ENCODE data around the gene DIAPH3.

DIAPH3 gene

DNA sequence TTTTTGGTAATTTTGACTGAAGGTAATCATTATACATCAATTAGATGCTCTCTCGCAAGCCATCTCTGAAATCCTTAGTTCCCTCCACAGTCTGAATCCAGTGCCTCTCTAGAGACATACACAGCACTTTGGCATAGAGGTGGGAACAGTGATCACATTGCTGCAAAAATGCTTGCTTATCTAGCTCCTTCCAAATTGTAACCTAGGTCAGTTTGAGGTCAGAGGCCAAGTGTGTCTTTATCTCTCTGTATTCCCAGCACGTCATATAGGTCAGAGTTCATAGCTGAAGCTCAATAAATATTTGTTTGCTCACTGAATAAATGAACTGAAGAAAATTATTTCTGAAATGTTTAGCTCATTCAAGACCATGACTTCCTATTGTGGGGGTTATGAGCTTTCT lies 462.5 kb downstream of the DIAPH3 start:
- no peak for DNase-seq

DNA sequence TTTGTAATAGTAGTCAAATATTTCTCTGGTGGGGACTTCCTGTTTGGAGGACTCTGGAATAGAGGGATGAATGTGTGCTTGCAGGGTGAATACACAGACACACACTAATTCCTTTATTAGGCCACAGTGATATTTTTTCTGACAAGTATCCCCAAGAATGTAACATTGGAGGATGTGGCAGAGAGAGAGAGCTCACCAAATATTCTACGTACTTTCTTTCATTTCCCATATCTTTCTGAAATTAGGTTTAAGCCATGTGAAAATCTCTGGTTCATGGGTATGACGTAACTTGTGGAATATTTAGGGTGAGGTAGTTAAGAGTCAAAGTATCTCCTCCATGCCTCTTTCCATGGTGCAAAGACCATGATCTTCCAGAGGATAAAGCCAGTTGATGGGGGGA lies 463.4 kb downstream of the DIAPH3 start:
- DNase-seq: no peak

DNA sequence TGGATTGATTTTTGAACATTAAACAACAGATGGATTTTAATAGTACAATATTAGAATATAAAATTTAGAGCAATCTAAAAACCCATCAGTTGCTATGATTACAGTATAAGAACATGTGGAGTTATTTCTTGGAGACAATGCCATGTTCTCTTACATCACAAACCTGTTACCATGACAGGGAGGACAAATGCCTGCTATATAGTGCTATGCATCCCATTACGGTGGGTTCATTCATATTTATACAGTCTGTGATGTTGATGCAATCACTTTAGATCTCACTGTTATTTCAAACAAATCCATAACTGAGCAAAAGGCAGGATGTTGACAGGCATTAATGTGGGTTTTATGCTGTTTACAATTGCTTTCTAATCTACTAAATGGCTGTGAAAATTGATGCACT lies 467.5 kb downstream of the DIAPH3 start:
- DNase-seq: no peak

DNA sequence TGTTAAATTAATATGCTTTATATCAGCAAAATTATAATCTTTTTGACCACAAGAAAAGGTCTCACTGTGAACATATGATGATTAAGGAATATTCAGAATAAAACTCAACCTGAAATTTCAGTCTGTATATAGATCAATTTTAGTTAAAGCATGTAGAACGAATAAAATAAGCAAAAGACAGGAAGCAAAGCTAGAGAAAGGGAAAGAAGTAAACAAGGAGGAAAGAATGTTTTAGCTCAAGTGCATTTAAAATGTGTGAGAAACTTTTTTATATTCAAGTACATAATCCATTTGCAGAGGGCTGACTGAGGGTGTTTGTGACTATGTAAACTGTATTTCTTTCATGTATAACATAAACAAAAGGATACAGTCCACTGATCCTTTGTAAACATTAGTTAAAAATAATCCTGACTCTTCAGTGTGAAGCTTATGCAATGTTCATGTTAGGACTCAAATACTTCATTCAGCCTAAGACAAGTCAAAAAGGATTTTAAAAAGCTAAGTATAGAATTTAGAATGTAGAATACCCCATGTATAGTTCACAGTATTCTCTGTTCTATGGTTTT lies 472.1 kb downstream of the DIAPH3 start:
- DNase-seq: no peak

DNA sequence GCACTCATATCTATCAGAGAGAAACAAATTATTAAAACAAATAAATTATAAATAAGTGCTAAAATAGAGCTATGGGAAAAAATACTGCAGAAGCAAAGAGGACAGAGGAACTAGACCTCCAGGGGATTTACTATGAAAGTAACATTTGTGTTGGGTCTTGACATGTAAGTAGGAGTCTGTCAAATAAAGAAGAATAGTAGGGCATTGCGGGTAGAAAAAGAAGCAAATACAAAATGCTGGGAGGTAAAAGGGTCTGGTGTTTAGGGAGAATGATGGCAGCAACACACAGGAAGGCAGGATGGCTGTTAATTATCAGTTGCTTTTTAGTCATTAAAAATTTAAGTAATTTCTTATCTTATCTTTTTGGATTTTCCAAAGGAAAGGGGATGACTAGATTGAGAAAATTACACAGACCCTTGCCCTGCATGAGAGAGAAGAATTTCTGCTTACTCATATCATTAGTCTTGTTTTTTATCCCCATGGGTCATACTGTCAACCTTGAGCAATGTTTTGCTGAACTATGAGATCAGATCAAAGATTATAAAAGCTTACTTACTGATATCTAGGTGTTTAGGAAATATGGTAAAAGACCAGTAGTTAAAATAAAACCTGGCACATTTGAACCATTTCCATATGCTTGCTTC lies 472.7 kb downstream of the DIAPH3 start:
- DNase-seq: no peak

DNA sequence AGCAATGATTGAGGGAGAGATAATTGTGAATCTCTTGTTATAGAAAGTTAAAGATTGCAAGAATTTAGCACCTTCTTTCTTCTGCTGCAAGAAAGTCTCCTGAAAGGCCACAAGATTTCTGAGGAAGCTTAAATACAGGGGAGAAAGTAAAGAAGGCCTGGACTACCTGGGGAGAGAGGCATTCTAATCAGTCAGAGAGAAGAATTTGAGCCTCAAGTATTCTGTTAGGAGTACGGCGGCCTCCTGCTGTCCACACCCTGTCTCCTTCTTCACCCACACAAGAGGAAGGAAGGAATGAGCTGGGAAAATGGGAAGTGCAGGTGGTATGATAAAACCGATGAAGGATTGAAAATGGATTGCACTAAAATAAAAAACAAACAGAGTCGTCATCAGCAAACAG lies 474.7 kb downstream of the DIAPH3 start:
- DNase-seq: no peak

DNA sequence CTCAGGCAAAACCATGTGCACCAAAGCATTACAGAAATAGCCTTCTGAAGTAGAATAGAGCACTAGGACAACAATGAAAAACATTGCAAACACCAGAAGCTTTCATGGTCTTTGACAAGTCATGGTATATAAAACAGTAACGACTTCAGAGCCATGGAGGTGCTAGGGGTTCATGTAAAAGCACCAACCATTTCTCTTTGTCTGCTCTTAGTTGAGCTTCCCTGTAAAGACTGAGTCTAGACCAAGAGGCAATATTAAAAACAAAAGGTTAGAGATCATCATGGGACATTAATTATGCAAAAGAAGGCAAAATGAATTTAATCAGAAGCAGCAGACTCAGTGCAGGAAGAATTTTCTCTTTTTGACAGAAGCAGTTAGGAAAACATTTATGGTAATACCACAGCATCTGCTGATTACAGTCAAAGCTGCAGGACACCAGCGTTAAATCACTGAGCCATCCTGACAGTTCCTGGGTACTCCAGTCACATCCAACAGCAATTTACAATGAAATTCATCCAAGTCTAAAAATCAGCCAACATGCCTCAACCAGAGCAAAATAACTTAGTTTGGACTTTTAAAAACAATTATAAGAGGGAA lies 476.8 kb downstream of the DIAPH3 start:
- DNase-seq: no peak

DNA sequence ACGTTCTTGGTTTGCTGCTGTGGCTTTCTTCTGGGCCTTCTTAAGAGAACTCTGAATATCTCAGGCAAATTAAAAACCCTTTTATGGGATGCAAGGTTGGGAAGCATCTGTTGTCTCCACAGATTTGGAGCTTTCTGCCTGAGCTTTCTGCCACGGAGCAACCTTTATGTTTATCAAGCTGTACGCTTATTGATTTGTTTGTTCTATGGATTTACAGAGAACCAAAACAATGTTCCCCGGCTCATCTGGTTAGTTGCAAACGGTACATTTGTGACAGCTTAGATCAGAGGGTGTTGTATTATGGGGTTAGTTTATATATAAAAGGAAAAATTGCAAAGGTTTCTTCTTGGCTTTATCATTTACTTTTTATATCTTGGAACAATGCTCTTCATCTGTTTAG lies 479.6 kb downstream of the DIAPH3 start:
- DNase-seq: no peak

DNA sequence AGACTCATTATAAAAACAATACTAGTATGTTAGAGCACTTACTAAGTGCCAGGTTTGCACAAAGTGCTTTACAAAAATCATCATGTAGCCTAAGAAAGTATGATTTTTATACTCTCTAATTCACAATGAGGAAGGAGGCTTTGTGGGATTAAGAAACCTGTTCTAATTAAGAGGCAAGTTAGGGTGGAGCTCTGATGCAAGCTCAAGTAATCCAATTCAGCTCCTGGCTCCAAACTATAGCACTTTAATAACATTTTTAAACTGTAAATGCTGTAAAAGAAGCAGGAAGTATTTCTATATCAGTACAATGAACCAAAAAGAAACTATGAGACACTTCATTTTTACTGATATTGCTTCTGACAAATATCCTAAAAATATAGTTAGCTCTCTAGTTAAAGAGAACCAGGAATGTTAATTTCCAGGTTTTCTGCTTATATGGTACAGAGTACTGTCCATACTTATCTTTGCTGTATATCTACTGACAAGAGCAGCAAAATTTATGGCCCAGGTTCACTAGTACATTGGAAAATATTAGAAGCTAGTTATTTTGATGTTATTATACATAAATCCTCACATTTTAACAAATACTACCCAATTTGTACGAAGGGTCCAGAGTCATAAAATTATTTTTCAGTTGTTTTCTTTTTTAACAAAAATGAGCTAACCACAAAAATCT lies 482.0 kb downstream of the DIAPH3 start:
- no peak for DNase-seq

DNA sequence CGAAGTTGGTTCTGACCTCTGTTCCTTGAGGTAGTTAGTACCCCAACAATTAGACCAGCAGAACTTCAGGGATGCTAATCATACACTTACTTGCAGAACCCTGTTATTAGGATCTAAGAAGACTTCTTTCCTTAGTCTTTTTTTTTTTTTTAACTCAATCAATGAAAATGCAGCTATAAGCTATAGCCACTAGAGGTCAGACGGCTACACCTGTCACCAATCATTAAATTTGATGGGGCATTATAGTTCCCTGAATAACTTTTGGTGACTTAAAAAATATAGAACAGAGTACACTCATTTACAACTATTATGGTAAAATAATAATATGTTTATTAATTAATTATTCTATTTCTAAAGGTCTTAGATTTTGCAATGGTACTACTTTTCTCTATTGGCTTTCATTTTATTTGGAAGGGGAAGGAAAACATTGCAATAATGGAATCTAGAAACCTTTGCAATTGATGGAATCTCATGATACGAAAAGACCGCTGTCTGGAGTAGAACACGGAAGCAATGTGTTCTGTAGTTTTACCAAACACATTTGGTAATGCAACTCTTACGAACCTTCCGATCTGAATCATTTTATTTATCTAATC lies 483.2 kb downstream of the DIAPH3 start:
- DNase-seq: no peak

DNA sequence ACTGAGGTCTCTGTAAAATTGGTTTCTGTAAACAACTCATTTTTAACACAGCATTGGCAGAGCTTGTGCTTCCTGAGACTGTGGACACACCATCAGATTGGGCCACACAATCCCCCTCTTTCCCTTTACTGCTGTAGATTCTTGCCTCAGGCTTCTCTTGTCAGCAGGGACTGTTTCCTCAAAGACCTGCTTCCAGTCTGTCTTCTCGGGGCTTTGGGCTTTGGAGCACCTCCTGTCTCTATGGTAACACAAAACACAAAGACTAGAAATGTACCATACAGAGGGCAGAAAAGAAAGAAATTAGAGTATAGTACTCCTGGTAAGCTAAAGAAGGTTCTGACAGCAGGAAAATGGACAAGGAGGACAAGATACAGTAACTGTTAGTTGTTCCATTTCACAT lies 484.5 kb downstream of the DIAPH3 start:
- no peak for DNase-seq

DNA sequence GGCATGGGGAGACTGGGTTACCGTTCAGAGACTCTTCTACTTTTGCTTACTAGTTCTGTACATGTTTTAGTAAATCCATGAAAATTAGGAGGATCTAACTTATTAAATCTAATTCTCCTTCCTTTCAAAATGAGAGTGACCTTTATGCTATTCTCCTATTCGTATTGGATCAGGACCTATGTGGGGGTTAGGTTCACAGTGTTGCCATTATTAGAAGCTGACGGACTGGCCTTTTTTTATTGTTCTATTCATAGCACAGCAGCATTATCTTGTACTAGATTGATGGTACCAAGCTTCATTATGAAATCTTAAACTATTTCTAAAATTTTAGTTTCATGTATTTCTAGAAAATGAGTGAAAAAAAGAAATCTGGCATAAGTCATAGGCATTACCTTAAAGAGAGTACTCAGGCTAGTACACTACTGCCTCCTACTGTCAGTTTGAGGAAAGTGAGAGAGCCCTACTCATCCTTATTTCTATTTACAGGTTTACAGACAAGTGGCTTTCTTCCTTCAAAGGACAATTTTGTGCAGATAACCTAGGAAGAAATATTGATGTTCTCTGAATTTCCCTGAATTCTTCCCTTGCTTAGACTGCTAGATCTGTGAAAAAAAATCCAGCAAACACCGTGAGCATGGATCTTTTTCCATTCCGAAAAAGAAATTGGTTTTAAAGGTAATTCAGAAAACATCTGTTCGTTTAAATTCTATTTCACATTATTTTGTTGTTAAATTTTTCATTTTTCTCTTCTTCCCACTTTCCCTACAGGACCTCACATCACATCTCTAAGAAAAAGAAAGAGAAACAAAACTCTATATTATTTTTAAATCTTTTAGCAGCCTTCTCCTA lies 485.5 kb downstream of the DIAPH3 start:
- no peak for DNase-seq

DNA sequence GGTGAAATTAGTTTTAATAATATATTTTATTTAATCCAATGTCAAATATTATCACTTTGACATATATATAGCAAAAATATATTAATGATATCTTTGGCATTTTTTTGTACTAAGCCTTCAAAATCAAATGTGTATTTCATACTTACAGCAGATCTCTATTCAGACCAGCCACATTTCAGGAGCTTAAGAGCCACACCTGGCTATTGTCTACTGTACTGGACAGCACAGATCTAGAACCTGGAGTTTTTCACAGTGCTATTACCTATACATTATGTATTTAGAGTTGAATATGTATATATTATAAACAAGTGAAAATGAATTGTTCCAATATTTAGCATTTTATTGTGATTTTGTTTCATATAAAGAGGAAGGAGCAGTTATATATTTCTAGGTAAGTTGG lies 486.3 kb downstream of the DIAPH3 start:
- DNase-seq: no peak

DNA sequence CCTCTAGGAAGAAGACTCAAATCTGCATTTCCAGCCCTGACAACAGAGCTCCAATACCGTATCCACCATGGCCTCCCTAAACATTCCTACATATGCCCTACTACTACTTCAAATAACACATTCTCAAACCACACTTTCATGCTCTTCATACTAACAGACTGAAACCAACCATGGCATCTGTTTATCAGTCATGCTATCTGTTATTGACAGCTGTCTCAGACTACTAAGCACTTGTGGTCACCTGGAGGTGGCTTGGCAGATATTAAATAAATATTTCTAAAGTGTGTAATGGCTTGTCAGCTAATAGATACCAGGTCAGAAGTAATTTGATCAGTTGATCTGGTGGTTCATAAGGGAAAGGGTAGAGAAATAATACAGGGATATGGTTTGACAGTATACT lies 489.1 kb downstream of the DIAPH3 start:
- no peak for DNase-seq

DNA sequence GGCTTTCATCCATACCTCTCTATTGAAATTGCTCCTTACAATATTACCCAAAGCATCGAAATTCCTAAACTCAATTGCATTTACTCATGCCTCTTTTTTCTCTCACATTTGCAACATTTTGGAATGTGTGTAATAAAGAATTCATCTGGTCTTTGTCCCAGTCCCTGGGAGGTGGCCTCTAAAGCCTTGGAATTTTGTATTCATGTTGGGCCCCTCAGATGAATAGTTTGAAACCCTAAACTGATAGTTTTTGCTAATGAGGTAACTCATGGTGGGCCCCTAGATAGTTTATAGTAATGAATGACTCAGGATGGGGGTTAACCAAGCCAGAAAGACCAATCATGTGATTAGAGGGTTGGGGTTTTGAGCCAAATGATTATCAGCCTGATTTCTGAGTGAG lies 490.4 kb downstream of the DIAPH3 start:
- no peak for DNase-seq

DNA sequence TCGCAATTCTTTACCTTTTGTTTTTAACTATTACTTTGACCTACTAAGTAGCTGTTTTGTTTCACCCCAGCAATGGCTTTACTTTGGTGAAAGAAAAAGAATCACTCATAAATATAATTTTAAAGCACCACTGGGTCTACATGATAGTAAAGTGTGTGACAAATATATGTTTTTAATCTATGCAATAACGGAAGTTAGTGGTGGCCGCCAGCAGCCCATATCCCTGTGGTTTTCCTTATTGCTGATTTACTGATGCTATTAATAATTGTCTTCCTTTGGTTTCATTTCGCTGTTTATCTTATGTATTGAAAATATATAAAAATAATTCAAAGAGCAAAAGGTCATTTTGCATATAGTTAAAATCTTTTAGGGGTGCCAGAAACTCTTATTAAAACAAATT lies 491.3 kb downstream of the DIAPH3 start:
- no peak for DNase-seq

DNA sequence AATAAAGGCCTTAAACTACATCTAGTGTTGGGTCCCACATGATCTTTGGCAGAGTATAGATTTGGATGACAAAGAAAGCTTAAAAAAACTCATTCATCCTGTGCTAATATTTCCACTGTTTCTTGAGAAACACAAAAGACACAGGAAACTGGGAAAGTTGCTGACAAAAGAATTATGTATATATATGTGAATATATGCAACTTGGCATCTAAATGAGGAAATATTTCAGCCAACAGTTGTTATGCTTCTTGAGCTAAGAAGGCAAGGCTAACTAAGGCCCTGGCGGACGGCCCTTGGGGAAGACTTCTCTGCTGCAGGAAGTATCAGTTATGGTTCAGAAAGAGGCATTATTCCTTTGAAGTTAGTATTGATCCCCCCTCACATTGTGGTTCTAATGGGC lies 491.8 kb downstream of the DIAPH3 start:
- DNase-seq: no peak

DNA sequence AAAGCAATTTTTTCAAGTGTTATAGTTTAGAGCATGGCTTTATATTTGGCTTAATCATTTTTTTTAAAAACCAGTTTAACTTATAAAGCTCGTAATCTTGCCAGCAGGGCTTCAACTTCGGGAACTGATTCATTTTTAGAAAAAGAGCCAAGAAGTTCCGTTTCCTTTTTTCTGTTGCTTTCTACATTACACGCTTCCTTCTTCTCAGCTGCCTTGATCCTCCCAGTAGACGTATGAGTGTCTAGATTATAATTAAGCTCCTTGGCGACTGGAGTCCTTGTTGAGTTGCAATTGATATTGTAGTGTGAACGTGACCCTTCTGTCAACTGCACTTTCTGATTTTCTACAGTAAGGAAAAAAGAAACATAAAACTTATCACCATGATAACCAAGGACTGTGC lies 497.2 kb downstream of the DIAPH3 start:
- DNase-seq: no peak

DNA sequence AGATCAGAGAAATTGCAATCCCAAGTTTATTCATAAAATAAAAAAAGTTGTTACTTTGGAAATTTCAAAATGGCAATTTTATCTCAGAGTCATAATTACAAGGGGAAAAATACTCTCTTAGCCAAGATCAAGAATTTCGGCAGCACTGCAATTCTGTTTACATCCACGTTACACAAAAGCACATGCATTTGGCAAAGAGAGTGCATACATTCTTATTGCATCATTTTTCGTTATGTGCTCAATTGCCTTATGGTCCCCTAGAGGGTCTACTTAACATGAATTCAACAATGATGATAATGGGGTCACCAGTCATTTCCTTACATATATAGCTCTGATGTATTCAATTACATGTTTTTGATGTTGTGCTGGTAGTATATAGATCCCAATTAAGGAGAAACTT lies 498.0 kb downstream of the DIAPH3 start:
- peak in 1 of 2 experiments; percentile 45 for DNase-seq

DNA sequence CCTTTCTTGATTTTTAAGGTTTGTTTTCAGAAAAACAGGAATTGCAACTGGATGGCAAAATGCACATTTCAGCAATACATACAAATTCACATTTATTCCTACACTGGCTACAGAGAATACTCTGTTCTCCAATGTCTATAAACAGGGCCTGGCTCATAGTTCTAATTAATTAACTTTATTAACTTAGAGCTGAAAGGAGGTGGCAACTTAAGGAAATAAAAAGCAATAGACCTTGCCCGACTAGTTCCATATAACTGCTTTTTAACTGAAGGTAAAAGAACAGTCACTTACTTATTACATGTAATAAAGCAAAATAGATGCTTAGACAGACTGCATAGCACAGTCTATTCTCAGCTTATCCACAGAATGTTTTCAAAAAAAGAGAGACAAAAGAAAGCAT lies 498.5 kb downstream of the DIAPH3 start:
- DNase-seq: no peak

DNA sequence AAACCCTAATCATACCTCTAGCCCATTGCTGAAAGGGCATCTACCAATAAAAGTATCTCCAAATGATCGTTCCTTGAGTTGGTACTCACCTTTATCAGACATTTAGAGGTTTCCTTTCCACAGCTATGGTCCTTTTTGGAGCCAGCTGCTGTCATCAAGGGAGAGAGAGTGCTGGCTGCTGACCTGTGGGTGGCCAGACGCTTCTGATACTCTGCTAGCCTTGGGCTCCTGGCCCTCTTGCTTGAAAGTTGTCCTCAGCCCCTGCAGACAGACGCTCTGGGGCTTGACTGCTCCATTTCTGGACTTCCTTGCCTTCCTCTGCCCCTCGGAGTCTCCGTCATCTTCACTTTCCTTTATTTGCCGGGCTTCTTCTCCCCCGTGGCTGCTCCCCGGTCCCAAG lies 499.1 kb downstream of the DIAPH3 start:
- DNase-seq: no peak

DNA sequence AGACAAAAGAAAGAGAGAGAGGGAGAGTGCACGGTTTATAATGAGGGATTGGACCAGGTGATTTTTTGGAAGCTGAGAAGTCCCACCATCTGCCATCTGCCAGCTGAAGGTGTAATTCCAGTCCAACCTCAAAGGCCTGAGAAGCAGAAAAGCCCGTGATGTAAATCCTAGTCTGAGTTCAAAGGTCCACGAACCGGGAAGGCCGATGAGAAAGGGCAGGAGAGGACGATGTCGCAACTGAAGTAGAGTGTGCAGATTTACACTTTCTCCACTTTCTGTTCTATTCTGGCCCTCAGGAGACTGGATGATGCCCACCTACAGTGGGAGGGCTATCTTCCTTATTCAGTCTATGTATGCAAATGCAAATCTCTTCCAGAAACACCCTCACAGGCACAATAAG lies 500.0 kb downstream of the DIAPH3 start:
- no peak for DNase-seq

DNA sequence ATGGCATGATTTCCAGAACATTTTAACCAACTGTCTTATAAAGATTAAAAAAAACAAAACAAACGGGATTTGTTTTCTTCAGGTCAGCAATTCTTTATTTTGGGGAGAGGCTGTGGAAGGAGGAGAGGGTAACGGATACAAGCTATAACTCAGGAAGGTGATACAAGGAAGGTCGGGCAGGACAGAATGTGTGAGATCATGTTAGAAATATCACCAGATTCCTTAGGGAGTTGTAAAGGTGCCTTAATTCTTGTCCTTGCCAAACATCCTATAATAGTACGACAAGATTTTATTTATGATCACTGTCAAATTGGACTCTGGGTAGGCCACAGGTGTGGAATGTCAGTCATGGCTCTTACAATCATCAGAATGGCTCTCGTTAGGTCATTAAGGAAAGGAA lies 503.1 kb downstream of the DIAPH3 start:
- no peak for DNase-seq
